PC-3 (cell line): ENCODE results near the gene LMBR1. TPM values are rescaled to one million over a fixed set of nuclear protein-coding genes. Genes with fewer than 3 reads are reported as not detected.

Experiments
- ATAC-seq: fragments of 200-7000 bp; cut with Tn5 transposase; 2 replicates; pipeline ENCODE4 v1.9.1; 2020; ENCODE audit warnings: mild to moderate bottlenecking, moderate library complexity
- BruUV-seq: library from RNA; stranded (reverse); fragments of 400-500 nt; replicated peaks from 2 replicates; lab custom pipeline; 2021; lab: Mats Ljungman, UMichigan
- CTCF ChIA-PET: fragments of 300-600 bp; sonication (Branson Sonifier 250); formaldehyde crosslinking; loops from one replicate; lab custom pipeline; 2022; ENCODE audit warnings: antibody characterized with exemption; lab: Charles Lee
- POLR2A ChIA-PET: fragments of 300-600 bp; sonication (Branson Sonifier 250); formaldehyde crosslinking; loops from one replicate; lab custom pipeline; 2022; ENCODE audit warnings: antibody characterized with exemption; ENCODE audit not compliant: unreplicated experiment; lab: Charles Lee
- DNase-seq: peaks from one replicate; pipeline ENCODE4 v3.0.0-alpha.2; 2015
- H2AFZ ChIP-seq: fragments of 300-600 bp; sonication (generic); 2 replicates; pipeline ENCODE4 v1.6.0; 2016; ENCODE audit warnings: antibody characterized with exemption, low read length
- H3F3A ChIP-seq: fragments of 300-600 bp; sonication (generic); one replicate; pipeline ENCODE4 v1.6.0; 2017; ENCODE audit warnings: antibody characterized with exemption, low read length, control low read depth, mild to moderate bottlenecking; ENCODE audit not compliant: unreplicated experiment
- H3K27ac ChIP-seq: fragments of 300-600 bp; sonication (generic); 2 replicates; pipeline ENCODE4 v1.5.1; 2016; ENCODE audit warnings: mild to moderate bottlenecking, low read length
- H3K27me3 ChIP-seq: fragments of 300-600 bp; sonication (generic); 2 replicates; pipeline ENCODE4 v1.6.1; 2016; ENCODE audit warnings: low read length, mixed read lengths
- H3K36me3 ChIP-seq: fragments of 300-600 bp; sonication (generic); 2 replicates; pipeline ENCODE4 v1.6.1; 2016; ENCODE audit warnings: low read depth, mixed run types, low read length, mixed read lengths
- H3K4me1 ChIP-seq: fragments of 300-600 bp; sonication (generic); 2 replicates; pipeline ENCODE4 v1.5.1; 2016; ENCODE audit warnings: low read length; ENCODE audit not compliant: insufficient read depth
- H3K4me2 ChIP-seq: fragments of 300-600 bp; sonication (generic); 2 replicates; pipeline ENCODE4 v1.6.0; 2016; ENCODE audit warnings: low read length
- H3K4me3 ChIP-seq: fragments of 300-600 bp; sonication (generic); 2 replicates; pipeline ENCODE4 v1.5.1; 2016; ENCODE audit warnings: mild to moderate bottlenecking, low read length, mixed read lengths
- H3K79me2 ChIP-seq: fragments of 300-600 bp; sonication (generic); 2 replicates; pipeline ENCODE4 v1.6.1; 2017; ENCODE audit warnings: low read length, mixed read lengths
- H3K9ac ChIP-seq: fragments of 300-600 bp; sonication (generic); 2 replicates; pipeline ENCODE4 v1.6.0; 2016; ENCODE audit warnings: mild to moderate bottlenecking, low read length
- H3K9me2 ChIP-seq: fragments of 300-600 bp; sonication (generic); replicated peaks from 2 replicates; pipeline ENCODE4 v1.6.1; 2016; ENCODE audit warnings: mixed run types, low read length, mixed read lengths
- H3K9me3 ChIP-seq: fragments of 300-600 bp; sonication (generic); 2 replicates; pipeline ENCODE4 v1.6.1; 2016; ENCODE audit warnings: low read length, mixed read lengths
- H4K20me1 ChIP-seq: fragments of 300-600 bp; sonication (generic); 2 replicates; pipeline ENCODE4 v1.6.1; 2016; ENCODE audit warnings: low read length, mixed read lengths
- CTCF ChIP-seq: fragments of 300-600 bp; sonication (generic); conservative IDR thresholded peaks from 2 replicates; pipeline ENCODE4 v1.5.1; 2017; ENCODE audit warnings: antibody characterized with exemption, low read depth, mild to moderate bottlenecking, low read length
- EZH2 ChIP-seq: fragments of 300-600 bp; sonication (generic); IDR thresholded peaks from one replicate; pipeline ENCODE4 v1.6.1; 2017; ENCODE audit warnings: antibody characterized with exemption, mild to moderate bottlenecking, low read length; ENCODE audit not compliant: unreplicated experiment
- EZH2phosphoT487 ChIP-seq: fragments of 300-600 bp; sonication (generic); IDR thresholded peaks from 2 replicates; pipeline ENCODE4 v1.6.1; 2018; ENCODE audit warnings: mild to moderate bottlenecking, antibody characterized with exemption, low read length, borderline replicate concordance
- intact Hi-C: fragments of 100-400 bp; cut with micrococcal nuclease; formaldehyde crosslinking; loops from 2 replicates; pipeline ENCODE4 v1.9.0; 2023
- total RNA-seq: library from RNA; depleted of rRNA; stranded (reverse); fragments of >200 nt; gene quantifications from 2 replicates; pipeline ENCODE4 v1.2.3, GENCODE V29; 2014

The LMBR1 gene
- total RNA-seq, 1 experiment from 2014 or later = 61.7 TPM

DNA sequence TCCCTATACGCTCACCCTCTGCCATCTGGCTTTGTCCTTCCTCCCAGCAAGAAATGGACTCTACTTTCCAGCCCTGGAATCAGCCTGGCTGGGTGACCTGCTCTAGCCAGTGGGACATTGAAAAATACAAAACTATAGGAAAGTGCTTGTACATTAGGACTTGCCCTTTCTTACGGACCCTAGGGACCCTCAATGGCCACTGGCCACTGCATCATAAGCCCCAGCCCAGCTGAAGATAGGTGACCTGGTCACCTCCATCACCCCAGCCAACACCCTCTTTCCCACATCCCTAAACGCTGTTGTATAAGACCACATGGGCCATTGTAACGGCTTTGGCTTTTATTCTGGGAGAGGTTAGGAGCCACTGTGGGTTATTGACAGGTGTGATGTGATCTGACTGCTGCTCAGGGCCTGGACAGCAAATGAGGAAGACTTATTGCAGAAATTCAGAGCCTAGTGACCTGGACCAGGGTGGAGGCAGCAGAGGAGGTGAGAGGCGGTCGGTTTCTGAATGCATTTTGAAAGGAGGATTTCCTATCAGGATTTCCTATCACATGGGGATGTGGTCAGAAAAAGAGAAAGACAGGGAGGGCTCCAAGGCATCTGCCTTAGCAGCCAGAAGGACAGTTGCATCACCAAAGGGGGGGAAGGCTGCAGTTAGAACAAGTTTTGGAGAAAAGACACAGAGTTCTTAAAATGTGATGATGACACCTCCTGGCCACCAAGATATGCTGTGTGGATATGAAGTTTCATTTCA is 2.2 kb upstream of the LMBR1 start:
- Histone ChIP-seq H3K27ac (no peak overlapping the region), H3K4me2 (no peak overlapping the region), H3F3A (no peaks in the 10 kb centered on the region), H3K9me2 (no peaks in the 10 kb centered on the region), H3K9ac (no peak overlapping the region), H2AFZ (no peak overlapping the region), H3K36me3 (no peaks in the 10 kb centered on the region), H3K9me3 (no peaks in the 10 kb centered on the region), H3K4me3 (no peak overlapping the region), H3K79me2 (peaks cover 21% of the 10 kb centered on the region), H3K27me3 (no peaks in the 10 kb centered on the region), H4K20me1 (peaks cover 4% of the 10 kb centered on the region; the same call in 1 of the 2 replicates), H3K4me1 (peaks cover 4% of the 10 kb centered on the region; the same call in 1 of the 2 replicates)
- CTCF ChIA-PET = no interaction called here
- ATAC-seq (no peak), DNase-seq (no peak)
- TF ChIP-seq EZH2 (no peak), CTCF (no peak), EZH2phosphoT487 (no peak)
- BruUV-seq = no TSS peak
- POLR2A ChIA-PET = no interaction called here
- intact Hi-C loops = no loop called here

DNA sequence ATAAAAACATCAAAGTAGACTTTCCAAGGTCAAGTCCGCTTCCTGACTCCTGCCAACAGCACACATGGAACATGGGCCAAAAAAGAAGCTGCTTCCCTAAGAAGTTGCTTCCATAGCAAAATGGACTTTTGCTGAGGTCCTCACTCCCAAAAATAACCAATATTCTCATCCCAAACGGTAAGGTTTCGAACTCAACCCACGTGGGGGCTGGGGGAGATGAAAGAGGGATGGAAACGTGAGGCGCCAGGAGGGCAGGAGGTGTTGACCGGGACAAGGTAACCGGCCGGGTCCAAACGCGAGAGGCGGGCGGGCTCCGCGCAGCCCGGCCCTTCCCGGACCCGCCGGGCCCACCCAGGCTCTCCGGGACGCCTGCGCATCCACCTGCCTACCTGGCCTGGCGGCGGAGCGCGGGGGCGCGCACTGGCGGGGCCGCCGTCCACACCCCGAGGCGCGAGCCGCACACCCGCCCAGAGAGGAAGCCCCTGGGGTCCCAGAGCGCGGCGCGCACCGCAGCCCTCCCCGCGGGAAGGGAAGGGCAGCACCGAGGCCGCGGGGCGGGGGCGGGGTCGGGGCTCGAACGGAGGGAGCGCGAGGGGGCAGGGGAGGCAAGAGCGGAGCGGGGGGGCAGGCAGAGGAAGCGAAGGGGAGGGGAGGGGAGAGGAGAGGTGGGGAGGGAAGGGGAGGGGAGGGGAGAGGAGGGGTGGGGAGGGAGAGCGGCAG is 742 bp downstream of the LMBR1 start:
- peak overlapping the region; percentile 97 for H3K4me2 ChIP-seq
- peak overlapping the region; percentile 54 for H2AFZ ChIP-seq
- no peaks in the 10 kb centered on the region for H3K9me3 ChIP-seq
- H3K27ac ChIP-seq = no peak overlapping the region
- ChIA-PET CTCF (no interaction called here), POLR2A (interaction anchor here (0.6 kb wide), 1 partner anchor 454 kb away, joined by 10 read pairs; no protein-coding TSS in a partner anchor)
- TF ChIP-seq EZH2phosphoT487 = no peak
- TF ChIP-seq EZH2 = no peak
- no peak for TF ChIP-seq CTCF
- H3K4me1 ChIP-seq = peaks cover 4% of the 10 kb centered on the region; the same call in 1 of the 2 replicates
- no peaks in the 10 kb centered on the region for H3F3A ChIP-seq
- peak overlapping the region; percentile 96 for H3K4me3 ChIP-seq
- peaks cover 7% of the 10 kb centered on the region; the same call in 1 of the 2 replicates for H4K20me1 ChIP-seq
- BruUV-seq = no TSS peak
- peaks cover 47% of the 10 kb centered on the region for H3K79me2 ChIP-seq
- H3K36me3 ChIP-seq = no peaks in the 10 kb centered on the region
- intact Hi-C loops = loop anchor here (5.0 kb wide), 2 partner anchors 45 to 245 kb away; partner anchors contain the start of gene UBE3C
- H3K9me2 ChIP-seq = no peaks in the 10 kb centered on the region
- no peaks in the 10 kb centered on the region for H3K27me3 ChIP-seq
- ATAC-seq (peak; percentile 35), DNase-seq (peak; percentile 31)
- peak overlapping the region; percentile 74 for H3K9ac ChIP-seq
